Ramos (cell line): Measurements from ENCODE around the gene NPAS3.

Experiments
- in situ Hi-C: fragments of 300-500 bp; cut with MboI; formaldehyde crosslinking; loops from one replicate; pipeline ENCODE4 v1.14.3; 2022; ENCODE audit warnings: low sequenced_read_pairs; ENCODE audit not compliant: unreplicated experiment

NPAS3 gene

DNA sequence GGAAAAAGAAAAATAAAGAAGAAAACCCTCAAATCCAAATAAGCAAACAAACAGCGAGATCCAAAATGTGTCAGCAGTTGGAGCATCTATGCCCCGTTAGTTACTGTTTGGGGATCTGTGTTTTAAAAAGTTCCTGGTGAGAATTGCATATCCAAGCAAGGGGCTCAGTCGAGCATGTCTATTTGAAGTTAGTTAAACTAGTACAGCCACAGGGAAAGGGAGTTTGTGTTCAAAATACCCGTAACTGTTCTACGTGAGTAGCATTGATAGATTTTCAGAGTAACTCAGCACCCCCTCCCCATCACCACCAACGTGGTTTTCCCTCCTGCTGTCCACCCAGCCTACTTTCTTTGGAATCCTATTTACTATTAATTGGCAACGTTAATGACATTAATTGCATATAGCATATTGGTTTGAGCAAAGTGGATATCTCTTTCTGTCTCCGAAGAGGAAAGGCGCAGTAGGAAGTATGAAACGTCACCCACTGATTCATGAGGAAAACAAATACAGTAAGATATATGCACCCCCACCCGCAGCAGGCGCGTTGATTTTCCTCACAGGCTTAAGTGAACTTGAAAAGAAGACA is 1.5 kb downstream of the NPAS3 start:
- in situ Hi-C loops: no loop called here

DNA sequence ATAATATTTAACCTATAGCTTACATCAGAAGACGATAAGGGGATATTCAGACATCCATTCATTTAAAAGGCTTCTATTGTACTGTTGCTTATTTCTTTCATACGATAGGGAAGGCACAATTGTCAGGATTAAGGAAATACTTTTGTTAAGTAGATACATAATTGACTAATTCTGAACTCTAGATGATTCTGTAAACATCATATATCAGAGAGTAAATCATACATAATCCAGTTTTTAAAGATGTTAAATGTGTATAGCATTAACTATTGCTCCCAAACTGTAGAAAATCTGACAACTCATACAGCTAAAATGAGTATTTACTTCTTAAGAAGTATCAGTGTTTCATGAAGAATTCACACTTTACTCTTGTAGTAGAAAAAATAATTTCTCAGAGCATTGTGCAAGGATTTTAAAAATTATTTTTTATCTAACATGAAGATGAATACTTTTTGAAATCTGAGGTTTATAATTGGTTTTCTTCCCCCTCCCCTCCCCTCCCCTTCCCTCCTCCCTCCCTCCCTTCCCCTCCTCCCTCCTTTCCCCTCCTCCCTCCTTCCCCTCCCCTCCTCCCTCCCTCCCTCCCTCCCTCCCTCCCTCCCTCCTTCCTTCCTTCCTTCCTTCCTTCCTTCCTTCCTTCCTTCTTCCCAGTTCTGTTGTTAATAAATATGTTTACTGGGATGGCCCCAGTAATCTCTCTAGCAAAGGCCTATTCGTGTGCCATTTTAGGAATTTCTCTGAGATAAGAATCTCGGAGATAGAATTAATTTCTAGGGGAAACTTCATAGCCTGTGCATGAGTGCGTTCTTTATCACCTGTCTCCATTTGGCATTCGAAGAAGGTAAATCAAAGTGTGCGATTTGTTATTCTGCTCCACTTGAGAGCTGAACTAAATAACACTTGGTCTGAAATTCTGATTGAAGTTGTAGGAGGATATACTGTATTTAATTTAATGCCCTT is 2.3 kb downstream of the NPAS3 start:
- in situ Hi-C loops: no loop called here

DNA sequence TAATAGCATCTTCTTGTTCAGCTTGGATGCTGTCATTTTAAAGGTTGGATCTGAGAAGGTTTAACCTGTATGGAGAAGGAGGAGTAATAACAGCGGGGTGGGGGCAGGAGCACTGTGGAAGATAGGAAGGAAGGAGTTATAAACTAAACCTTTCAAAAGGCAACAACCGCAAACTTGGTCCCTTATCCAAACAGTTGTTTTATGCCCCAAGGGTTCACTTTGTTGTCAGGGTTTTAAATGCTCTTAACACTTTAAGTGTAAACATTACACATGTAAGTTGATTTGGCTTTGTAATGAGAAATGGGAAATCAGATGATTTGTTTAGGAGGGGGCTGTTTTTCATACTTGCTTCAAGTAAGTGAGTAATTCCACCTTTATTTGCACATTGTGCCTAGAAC is 3.0 kb downstream of the NPAS3 start:
- in situ Hi-C loops: no loop called here

DNA sequence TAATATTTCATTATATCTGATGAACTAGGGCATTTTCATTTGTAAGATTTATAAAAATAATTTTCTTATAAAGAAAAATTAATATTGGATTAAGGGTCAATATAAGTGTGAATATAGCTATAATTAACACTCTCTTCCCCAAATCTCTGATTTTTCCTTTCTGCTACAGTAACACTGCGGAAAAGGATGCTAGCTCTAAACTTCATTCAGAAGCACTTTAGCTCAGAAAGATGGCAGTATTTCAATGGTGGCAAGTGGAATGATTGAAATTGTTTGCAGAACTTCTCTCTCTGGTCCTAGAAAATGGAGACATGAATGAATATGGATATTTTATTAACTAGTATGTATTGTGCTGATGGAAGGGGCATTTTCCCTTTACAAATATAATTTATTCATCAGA is 8.4 kb downstream of the NPAS3 start:
- in situ Hi-C loops: no loop called here

DNA sequence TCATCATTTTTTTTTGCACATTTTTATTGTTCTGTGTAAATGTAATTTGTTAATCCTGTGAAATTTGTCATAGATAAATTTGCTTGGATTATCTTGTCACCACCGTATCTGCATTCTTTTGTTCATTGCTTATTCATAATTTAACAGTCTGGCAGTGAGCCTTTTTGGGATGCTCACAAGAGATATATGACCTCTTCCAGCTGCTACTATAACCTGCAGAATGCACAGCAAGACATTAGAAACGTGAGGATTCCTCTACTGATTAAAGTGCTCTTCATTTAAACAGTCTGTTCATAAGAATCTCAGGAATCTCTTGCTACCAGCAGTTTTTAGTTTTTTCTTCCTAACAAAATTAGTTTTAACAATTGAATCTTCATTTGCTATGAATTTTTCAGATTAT is 9.1 kb downstream of the NPAS3 start:
- in situ Hi-C loops: no loop called here

DNA sequence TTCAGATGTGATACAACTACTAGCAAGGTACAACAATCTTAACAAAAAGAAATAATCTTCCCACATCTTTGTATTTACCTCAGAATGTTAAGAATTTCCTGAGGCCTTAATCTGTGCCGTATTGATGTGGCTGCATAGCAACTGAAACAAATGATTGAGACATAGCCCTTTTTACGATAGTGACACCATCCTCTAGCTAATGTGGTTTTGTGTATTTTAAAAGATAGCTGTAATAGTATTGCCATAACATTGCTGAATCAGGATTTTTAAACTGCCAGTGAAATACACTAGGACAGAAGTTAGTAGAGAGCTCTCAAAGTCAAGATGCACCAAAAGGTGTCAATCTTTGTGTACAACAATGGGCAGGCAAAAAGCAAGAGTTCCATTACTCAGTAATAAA is 11.9 kb downstream of the NPAS3 start:
- in situ Hi-C loops: no loop called here

DNA sequence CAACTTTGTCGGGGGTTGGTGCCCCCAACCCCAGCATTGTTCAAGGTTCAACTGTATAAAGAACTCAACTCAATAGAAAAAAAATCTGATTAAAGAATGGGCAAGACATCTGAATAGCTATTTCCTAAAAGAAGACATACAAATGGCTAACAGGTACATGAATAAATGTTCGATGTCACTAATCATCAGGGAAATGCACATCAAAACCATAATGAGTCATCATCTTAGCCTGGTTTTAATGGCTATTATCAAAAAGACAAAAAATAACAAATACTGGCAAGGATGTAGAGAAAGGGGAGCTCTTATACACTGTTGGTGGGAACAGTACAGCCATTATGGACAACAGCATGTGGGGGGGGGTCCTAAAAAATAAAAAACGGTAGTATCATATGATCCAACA is 28.7 kb downstream of the NPAS3 start:
- in situ Hi-C loops: no loop called here

DNA sequence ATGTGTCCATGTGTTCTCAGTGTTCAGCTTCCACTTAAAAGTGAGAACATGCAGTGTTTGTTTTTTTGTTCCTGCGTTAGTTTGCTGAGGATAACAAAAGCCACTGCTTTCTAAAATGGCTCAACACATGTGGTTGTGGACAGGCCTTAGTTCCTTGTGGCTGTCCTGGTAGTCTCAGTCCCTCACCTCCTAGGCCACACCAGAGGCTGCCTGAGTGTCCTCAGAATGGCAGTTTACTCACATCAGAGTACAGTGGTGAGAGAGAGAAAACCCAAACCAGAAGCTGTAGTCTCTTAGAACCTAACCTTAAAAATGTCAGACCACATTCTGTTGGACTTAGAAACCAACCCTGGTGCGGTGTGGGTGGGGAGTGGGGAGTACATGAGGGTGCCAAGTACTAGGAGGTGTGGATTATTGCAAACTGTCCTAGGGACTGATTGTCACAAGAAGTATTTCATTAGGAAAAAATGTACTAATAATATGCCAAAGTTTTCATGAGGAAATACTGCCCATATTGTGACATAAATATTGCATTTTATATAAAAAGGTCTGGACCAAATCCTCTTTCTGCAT is 30.4 kb downstream of the NPAS3 start:
- in situ Hi-C loops: no loop called here

DNA sequence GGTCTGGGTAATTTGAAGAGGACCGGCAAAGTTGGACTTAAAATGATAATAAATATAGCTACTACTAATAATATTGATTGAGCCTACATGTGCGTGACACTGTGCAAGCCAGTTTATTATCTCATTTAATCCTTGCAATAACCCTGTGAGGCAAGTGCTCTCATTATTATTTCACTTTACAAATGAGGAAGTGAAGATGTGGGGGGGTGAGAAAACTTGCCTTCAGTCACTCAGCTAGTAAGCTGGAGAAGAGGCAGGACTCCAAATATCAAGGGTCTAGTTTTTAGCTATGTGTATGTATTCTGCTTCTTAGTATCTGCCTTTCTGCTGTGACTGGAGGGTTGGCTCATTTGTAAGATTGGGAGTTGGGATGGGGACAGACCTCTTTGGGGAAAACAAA is 39.2 kb downstream of the NPAS3 start:
- in situ Hi-C loops: no loop called here

DNA sequence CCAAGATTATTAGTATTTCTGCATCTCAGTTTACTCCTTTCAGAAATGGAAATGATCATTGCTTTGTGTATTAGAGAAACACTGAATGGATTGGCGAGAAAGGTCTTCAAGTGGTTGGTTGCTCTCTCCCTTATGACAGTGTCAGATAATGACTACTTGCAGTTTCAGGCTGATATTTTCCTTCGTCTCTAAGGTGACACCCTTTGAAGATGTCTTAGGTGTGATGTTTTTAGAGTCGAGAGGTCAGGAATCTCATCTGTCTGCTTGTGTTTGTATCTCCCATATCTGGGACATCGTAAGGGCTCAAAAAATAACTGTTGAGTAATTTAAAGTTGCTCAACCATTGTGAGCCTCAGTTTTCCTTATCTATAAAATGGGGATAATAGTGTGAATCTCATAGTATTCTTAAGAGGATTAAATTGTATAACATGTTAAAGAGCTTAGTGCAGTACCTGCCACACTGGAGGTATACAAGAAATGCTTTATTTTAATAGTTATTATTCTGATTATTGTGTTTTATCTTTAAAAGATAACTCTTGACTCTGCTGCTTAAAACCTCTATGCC is 40.1 kb downstream of the NPAS3 start:
- in situ Hi-C loops: no loop called here

DNA sequence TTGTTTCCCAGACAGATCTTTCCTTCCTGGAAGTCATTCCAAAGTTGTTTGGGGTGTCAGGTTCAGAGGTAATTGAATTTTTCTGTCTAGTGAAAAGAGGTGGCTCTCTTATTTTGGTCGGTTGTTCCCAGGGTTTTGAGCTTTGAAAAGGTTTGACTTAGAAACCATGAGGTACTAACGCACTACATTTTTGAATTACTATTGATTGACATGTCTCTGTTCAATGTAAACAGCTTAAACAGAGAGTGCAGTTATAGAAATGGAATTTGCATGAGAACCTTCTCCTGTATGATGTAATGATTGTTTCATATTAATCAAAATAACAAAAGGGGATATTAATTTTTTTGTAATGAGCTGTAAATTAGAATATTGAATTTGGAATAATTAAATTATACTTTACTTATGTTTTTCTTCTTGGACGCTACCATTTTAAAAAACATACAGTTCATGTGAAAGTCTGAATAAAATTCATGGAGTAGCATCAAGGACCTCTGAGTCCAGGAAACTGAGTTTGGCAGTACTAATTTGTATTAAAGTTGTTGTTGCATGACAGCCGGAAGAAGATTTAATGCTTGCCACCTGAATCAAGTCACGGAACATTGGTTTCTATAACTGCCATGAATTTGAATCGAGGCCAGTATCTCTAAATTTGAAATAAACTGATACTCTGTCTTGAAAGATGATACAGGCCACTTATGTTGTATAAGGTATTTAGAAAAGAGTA is 41.7 kb downstream of the NPAS3 start:
- in situ Hi-C loops: no loop called here

DNA sequence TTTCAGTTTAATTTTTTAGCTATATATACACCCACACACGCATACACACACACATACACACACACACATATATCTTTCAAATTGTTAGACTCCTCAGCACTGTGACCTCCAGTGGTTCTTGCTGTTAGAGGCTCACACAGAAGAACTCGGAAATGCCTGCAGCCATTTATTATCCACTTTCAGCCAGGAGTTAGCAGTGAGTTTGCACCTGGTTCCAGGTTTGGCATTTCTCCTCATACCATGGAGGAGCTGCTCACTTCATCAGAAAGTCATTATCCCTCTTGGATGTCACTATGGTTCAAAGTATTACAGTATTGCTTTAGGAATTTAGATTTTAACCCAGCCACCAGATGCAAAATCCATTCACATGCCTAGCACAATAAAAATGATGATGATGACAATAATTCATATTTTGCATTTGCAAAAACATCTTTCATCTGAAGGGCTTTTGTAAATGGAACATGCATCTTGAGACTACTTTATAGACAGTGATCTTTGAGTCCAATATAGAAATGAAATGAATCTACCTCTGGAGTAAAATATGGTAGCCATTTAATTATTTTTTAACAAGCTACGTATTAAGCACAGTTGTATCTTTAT is 42.3 kb downstream of the NPAS3 start:
- in situ Hi-C loops: no loop called here

DNA sequence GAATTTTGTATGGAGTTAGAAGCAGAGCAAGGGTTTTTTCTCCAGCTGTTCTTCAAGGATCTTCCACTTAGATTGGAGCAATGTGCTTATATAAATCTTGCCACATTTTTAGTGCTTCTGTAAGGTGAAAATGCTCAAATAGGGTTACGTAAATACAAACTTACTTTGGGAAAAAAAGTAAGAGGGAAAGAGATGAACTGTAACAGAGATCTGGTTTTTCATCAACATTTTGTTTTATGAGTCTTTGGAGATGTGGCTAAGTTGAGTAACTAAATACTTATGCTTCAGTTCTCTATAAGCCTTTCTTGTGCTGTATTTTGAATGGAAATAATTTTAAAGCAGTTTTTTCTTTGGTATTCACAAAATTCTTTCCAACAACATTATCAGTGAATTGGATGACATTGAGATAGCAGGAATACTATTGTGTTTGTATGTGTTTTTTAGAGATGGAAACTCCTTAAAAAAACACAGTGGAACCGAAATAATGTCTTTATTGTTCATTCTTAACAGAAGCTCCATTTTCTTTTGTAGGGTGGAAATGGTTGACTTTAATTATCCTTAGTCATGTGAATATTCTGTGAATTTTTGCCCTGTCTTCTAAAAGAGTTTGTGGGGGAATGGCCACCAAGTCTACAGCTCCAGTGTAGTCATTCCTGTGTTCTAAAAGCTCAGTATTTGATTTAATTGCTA is 45.7 kb downstream of the NPAS3 start:
- in situ Hi-C loops: no loop called here

DNA sequence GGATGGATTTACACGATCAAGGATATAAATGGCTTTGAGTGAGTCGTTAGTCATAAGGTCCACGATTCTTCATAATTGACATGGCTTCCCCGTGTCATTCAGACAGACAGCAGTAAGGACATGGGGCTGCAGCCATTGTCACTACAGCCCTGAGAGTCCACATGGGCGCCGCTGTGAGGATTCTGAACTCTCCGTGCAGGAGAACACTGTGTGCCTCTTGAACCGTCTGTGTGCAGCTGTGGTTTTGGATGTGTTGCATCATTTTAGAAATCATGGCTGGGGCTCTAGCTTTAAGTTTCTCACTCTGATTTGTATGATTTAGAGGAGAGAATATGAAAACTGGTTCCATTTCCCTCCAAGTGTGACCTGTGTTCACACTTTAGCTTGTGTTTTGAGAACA is 47.2 kb downstream of the NPAS3 start:
- in situ Hi-C loops: no loop called here

DNA sequence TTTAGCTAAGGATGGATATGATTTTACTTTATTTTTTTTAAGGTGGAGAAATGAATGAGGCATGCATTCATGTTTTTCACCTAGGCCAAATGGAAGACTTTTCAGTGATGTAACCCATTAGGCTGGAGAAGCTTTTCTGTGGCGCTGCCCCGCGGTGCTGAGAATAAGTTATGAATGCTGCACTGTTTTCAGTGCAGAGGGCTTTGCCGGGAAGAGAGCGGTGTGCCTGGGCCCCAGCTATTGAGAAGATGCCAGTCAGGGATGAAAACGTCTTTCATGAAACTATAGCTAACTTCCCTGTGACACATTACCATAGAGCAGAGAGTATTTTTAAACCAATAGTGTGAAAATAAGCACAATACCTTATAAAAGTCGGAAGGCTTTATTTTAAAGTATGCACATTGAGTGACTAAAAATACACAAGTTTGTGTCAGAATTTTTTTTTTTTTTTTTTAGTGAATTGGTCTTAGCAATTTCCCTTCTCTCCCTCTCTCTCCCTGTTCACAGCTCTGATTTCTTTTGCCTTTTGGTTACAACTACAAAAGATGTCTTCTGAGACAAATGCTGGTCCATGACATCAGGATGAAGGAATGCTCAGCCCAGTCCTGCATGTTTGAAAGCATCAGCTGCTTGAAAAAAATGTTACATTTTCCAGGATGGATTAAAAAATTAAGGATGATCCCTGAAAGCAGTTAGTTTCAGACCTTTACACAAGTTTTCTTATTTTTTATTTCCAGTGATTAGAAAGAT is 48.3 kb downstream of the NPAS3 start:
- in situ Hi-C loops: no loop called here

DNA sequence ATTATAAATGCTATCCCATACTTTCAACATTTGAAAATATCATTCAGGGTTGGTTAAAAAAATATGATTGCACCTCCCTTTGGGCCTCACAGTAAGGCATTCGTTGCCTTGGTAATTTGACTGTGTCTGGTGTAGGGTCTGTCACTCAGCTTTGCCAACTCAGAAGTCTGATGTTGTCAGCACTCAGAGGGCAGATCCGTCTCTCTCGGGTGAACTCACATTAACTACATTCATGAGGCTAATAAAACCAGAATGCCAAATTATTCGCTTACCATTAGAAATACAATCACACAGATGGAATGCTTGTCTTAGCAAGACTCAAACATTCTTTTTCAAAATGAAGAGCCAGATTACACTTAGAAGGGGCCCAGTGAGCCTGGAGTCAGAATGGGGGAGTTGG is 53.0 kb downstream of the NPAS3 start:
- in situ Hi-C loops: no loop called here

DNA sequence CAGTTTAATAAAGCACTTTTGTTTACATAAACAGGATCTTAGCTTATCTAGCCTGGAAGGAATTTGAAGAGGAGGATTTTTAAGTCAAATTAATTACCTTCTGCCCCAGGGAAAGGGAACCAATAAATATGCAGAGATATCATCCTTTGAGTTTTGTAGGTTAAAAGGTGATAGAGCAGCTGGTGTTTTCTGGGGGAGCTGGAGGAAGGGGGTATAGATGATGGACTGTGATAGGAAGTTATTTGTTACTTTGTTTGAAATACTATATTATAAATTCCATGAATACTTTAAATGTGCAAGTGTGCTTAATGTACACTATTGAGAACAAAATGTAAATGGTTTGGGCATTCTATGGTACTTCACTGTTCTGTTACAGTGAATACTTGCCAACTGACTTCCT is 55.2 kb downstream of the NPAS3 start:
- in situ Hi-C loops: no loop called here

DNA sequence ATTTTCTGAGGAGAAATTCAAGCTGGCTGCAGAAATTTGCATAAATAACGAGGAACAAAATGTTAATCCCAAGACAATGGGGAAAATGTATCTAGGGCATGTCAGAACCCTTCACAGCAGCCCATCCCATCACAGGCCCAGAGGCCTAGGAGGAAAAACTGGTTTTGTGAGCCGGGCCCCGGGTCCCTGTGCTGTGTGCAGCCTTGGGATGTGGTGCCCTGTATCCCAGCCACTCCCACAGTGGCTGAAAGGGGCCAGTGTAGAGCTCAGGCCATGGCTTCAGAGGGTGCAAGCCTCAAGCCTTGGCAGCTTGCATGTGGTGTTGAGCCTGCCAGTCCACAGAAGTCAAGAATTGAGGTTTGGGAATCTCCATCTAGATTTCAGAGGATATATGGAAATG is 57.7 kb downstream of the NPAS3 start:
- in situ Hi-C loops: no loop called here

DNA sequence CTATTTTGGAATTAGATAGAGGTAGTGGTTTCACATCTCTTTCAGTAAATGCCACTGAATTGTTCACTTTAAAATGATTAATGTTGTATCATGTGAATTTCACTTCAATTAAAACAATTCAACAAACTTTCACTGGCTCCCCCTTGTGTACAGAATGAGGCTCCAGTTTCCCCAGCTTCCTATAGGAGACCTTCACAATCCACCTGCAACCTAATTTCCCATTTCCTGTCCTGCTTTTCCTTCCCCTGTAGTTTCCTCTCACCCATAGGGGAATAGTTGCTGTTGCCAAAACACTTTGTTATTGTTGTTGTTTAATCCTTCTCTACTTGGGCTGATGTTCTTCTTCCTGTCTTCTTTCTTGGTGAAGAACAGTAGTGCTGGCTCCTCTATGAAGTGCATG is 59.8 kb downstream of the NPAS3 start:
- in situ Hi-C loops: no loop called here
